MG63 (cell line): Measurements from ENCODE around the gene SCNN1A. TPM values are rescaled to one million over a fixed set of nuclear protein-coding genes. Genes with fewer than 3 reads are reported as not detected.

Experiments used
- DNase-seq: peaks from one replicate; pipeline ENCODE4 v3.0.0-alpha.2; 2020
- H3K27me3 ChIP-seq: fragments of 250-450 bp; sonication (Bioruptor Pico); 2 replicates; pipeline ENCODE4 v1.5.1; 2020; ENCODE audit warnings: mild to moderate bottlenecking, moderate library complexity
- H3K36me3 ChIP-seq: fragments of 250-450 bp; sonication (Bioruptor Pico); 2 replicates; pipeline ENCODE4 v1.5.1; 2020; ENCODE audit warnings: mild to moderate bottlenecking, moderate library complexity
- H3K4me3 ChIP-seq: fragments of 250-450 bp; sonication (Bioruptor Pico); 2 replicates; pipeline ENCODE4 v1.5.1; 2020; ENCODE audit warnings: mild to moderate bottlenecking, moderate library complexity
- H3K9me3 ChIP-seq: fragments of 250-450 bp; sonication (Bioruptor Pico); 2 replicates; pipeline ENCODE4 v1.5.1; 2020; ENCODE audit warnings: mild to moderate bottlenecking, moderate library complexity
- total RNA-seq: library from RNA; depleted of rRNA; stranded (reverse); fragments of >200 nt; shearing (Covaris generic); gene quantifications from 2 replicates; pipeline ENCODE4 v1.2.3, GENCODE V29; 2014; ENCODE audit warnings: low replicate concordance; rRNA removed

The SCNN1A gene
- total RNA-seq, 1 experiment from 2014 or later, result 0.66 TPM

GRCh38 chr12:6306151-6306550 lies 69.2 kb downstream of the SCNN1A start:
- no peak for DNase-seq

GRCh38 chr12:6303071-6303470 lies 72.3 kb downstream of the SCNN1A start:
- DNase-seq, result no peak
- Histone ChIP-seq H3K9me3 (no peaks in the 10 kb centered on the region), H3K36me3 (no peaks in the 10 kb centered on the region)

More at GRCh38 chr12:6306151-6306550, 69.2 kb downstream of the SCNN1A start:
- H3K27me3 ChIP-seq, result no peaks in the 10 kb centered on the region
- no peaks in the 10 kb centered on the region for H3K36me3 ChIP-seq
- H3K9me3 ChIP-seq, result no peaks in the 10 kb centered on the region
- H3K4me3 ChIP-seq, result no peak overlapping the region

GRCh38 chr12:6302621-6303020 lies 72.7 kb downstream of the SCNN1A start:
- no peaks in the 10 kb centered on the region for H3K36me3 ChIP-seq
- no peaks in the 10 kb centered on the region for H3K27me3 ChIP-seq
- DNase-seq, result no peak
- H3K9me3 ChIP-seq, result no peaks in the 10 kb centered on the region
- no peak overlapping the region for H3K4me3 ChIP-seq

More at GRCh38 chr12:6303071-6303470, 72.3 kb downstream of the SCNN1A start:
- Histone ChIP-seq H3K4me3 (no peak overlapping the region), H3K27me3 (no peaks in the 10 kb centered on the region)

GRCh38 chr12:6301721-6302120 lies 73.6 kb downstream of the SCNN1A start:
- H3K36me3 ChIP-seq, result no peaks in the 10 kb centered on the region
- H3K9me3 ChIP-seq, result no peaks in the 10 kb centered on the region
- no peak overlapping the region for H3K4me3 ChIP-seq
- H3K27me3 ChIP-seq, result no peaks in the 10 kb centered on the region
- no peak for DNase-seq

GRCh38 chr12:6297170-6297569 lies 78.2 kb downstream of the SCNN1A start:
- Histone ChIP-seq H3K9me3 (no peaks in the 10 kb centered on the region), H3K36me3 (no peaks in the 10 kb centered on the region), H3K27me3 (no peaks in the 10 kb centered on the region), H3K4me3 (no peak overlapping the region)
- no peak for DNase-seq

Other genes with a start within 250 kb of the SCNN1A start
- 95.5 and 98.2 TPM in 2 replicates for gene CD9, start 175.2 kb downstream of the SCNN1A start, total RNA-seq
- gene PLEKHG6, start 64.9 kb downstream of the SCNN1A start, total RNA-seq, result not detected in 2 replicates
- gene TNFRSF1A, start 33.5 kb downstream of the SCNN1A start, total RNA-seq, result 181 and 208 TPM in 2 replicates
- 35.0 and 61.5 TPM in 2 replicates for gene LTBR, start 8.6 kb upstream of the SCNN1A start, total RNA-seq
- gene CD27, start 69.4 kb upstream of the SCNN1A start, total RNA-seq, result not detected in 2 replicates
- gene TAPBPL, start 76.5 kb upstream of the SCNN1A start, total RNA-seq, result 2.2 TPM in 1 of 2 replicates, not detected in the other
- gene VAMP1, start 95.1 kb upstream of the SCNN1A start, total RNA-seq, result 7.1 and 15.3 TPM in 2 replicates
- gene MRPL51, start 117.7 kb upstream of the SCNN1A start, total RNA-seq, result 140 and 315 TPM in 2 replicates
- gene NCAPD2, start 118.5 kb upstream of the SCNN1A start, total RNA-seq, result 60.2 and 95.9 TPM in 2 replicates
- gene GAPDH, start 159.0 kb upstream of the SCNN1A start, total RNA-seq, result 4,502 and 8,561 TPM in 2 replicates
- gene IFFO1, start 180.5 kb upstream of the SCNN1A start, total RNA-seq, result 6.1 and 13.2 TPM in 2 replicates
- 64.5 and 90.4 TPM in 2 replicates for gene NOP2, start 192.7 kb upstream of the SCNN1A start, total RNA-seq
- gene CHD4, start 231.8 kb upstream of the SCNN1A start, total RNA-seq, result 155 and 166 TPM in 2 replicates